ENCODE data around the gene ANO10. TPM values are rescaled to one million over a fixed set of nuclear protein-coding genes. Genes with fewer than 3 reads are reported as not detected.

The ANO10 gene
- total RNA-seq, 1 experiment from 2014 or later = 9.7 TPM

- Histone ChIP-seq H3K9me3 (ENCODE audit: low read depth, low read length, poor library complexity, severe bottlenecking) (no peaks in the 10 kb centered on the region), H3K36me3 (ENCODE audit: insufficient read depth, low read length, poor library complexity, severe bottlenecking) (no peaks in the 10 kb centered on the region), H3K27me3 (replicated peaks; ENCODE audit: insufficient read depth, low read depth, low read length, poor library complexity) (no peaks in the 10 kb centered on the region), H3K4me1 (ENCODE audit: insufficient read depth, low read length, poor library complexity, severe bottlenecking) (no peaks in the 10 kb centered on the region), H3K4me3 (ENCODE audit: low read depth, low read length, poor library complexity, severe bottlenecking) (no peak overlapping the region), H3K27ac (ENCODE audit: low read depth, low read length, poor library complexity, severe bottlenecking) (no peak overlapping the region)
- CTCF ChIA-PET = no interaction called here
- POLR2A ChIA-PET (ENCODE audit: low non-redundant PET) = no interaction called here
- no peak for TF ChIP-seq CTCF (conservative IDR thresholded peaks at IDR 0.05; ENCODE audit: low read depth, low read length)
- TF ChIP-seq EZH2 (IDR thresholded peaks at IDR 0.05; ENCODE audit: borderline replicate concordance, low read depth, low read length, poor library complexity, severe bottlenecking) = no peak
- BruUV-seq (replicated peaks) = no TSS peak
- no peak for DNase-seq (ENCODE audit: low spot score)
- intact Hi-C loops (cut with micrococcal nuclease; ENCODE audit: unreplicated experiment) = loop anchor here (10.0 kb wide), 1 partner anchor 145 kb away; no protein-coding TSS in a partner anchor
Measured at GRCh38 chr3:43369404-43370292, 252.2 kb downstream of the ANO10 start.

- Histone ChIP-seq H3K4me3 (ENCODE audit: low read depth, low read length, poor library complexity, severe bottlenecking) (no peak overlapping the region), H3K4me1 (ENCODE audit: insufficient read depth, low read length, poor library complexity, severe bottlenecking) (no peaks in the 10 kb centered on the region), H3K27ac (ENCODE audit: low read depth, low read length, poor library complexity, severe bottlenecking) (no peak overlapping the region), H3K36me3 (ENCODE audit: insufficient read depth, low read length, poor library complexity, severe bottlenecking) (no peaks in the 10 kb centered on the region), H3K27me3 (replicated peaks; ENCODE audit: insufficient read depth, low read depth, low read length, poor library complexity) (no peaks in the 10 kb centered on the region), H3K9me3 (ENCODE audit: low read depth, low read length, poor library complexity, severe bottlenecking) (no peaks in the 10 kb centered on the region)
- ChIA-PET CTCF (no interaction called here), POLR2A (ENCODE audit: low non-redundant PET) (no interaction called here)
- DNase-seq (ENCODE audit: low spot score) = no peak
- BruUV-seq (replicated peaks) = no TSS peak
- no peak for TF ChIP-seq EZH2 (IDR thresholded peaks at IDR 0.05; ENCODE audit: borderline replicate concordance, low read depth, low read length, poor library complexity, severe bottlenecking)
- TF ChIP-seq CTCF (conservative IDR thresholded peaks at IDR 0.05; ENCODE audit: low read depth, low read length) = no peak
- intact Hi-C loops (cut with micrococcal nuclease; ENCODE audit: unreplicated experiment) = no loop called here
Measured at GRCh38 chr3:43366885-43367284, 254.9 kb downstream of the ANO10 start.

GRCh38 chr3:43366481-43366880 lies 255.3 kb downstream of the ANO10 start:
- no peaks in the 10 kb centered on the region for H3K4me1 ChIP-seq (ENCODE audit: insufficient read depth, low read length, poor library complexity, severe bottlenecking)
- no peaks in the 10 kb centered on the region for H3K27me3 ChIP-seq (replicated peaks; ENCODE audit: insufficient read depth, low read depth, low read length, poor library complexity)
- TF ChIP-seq EZH2 (IDR thresholded peaks at IDR 0.05; ENCODE audit: borderline replicate concordance, low read depth, low read length, poor library complexity, severe bottlenecking) (no peak), CTCF (conservative IDR thresholded peaks at IDR 0.05; ENCODE audit: low read depth, low read length) (no peak)
- no peaks in the 10 kb centered on the region for H3K9me3 ChIP-seq (ENCODE audit: low read depth, low read length, poor library complexity, severe bottlenecking)
- intact Hi-C loops (cut with micrococcal nuclease; ENCODE audit: unreplicated experiment) = no loop called here
- no TSS peak for BruUV-seq (replicated peaks)
- H3K4me3 ChIP-seq (ENCODE audit: low read depth, low read length, poor library complexity, severe bottlenecking) = no peak overlapping the region
- no peak for DNase-seq (ENCODE audit: low spot score)
- POLR2A ChIA-PET (ENCODE audit: low non-redundant PET) = no interaction called here
- CTCF ChIA-PET = no interaction called here
- no peaks in the 10 kb centered on the region for H3K36me3 ChIP-seq (ENCODE audit: insufficient read depth, low read length, poor library complexity, severe bottlenecking)
- H3K27ac ChIP-seq (ENCODE audit: low read depth, low read length, poor library complexity, severe bottlenecking) = no peak overlapping the region
